GM23338 (cell line): ENCODE measurements around the gene RABGAP1L. TPM values are rescaled to one million over a fixed set of nuclear protein-coding genes. Genes with fewer than 3 reads are reported as not detected.

ENCODE experiments used
- ATAC-seq: fragments of 200-7000 bp; cut with Tn5 transposase; 3 replicates; pipeline ENCODE4 v1.9.1; 2020
- DNase-seq: peaks from one replicate; pipeline ENCODE4 v3.0.0-alpha.2; 2015; ENCODE audit warnings: low spot score
- H2AFZ ChIP-seq: fragments of 200-600 bp; sonication (generic); 2 replicates; pipeline ENCODE4 v1.8.0; 2016; ENCODE audit warnings: antibody characterized with exemption, mild to moderate bottlenecking, moderate library complexity
- H3F3A ChIP-seq: fragments of 200-600 bp; sonication (generic); replicated peaks from 2 replicates; pipeline ENCODE4 v1.8.0; 2017; ENCODE audit warnings: antibody characterized with exemption, mixed run types, low read depth
- H3K27ac ChIP-seq: fragments of 200-600 bp; sonication (generic); 2 replicates; pipeline ENCODE4 v1.6.1; 2016; ENCODE audit warnings: low read depth
- H3K27me3 ChIP-seq: fragments of 200-600 bp; sonication (generic); 2 replicates; pipeline ENCODE4 v1.8.0; 2016; ENCODE audit warnings: mild to moderate bottlenecking, mixed run types, moderate library complexity; ENCODE audit not compliant: insufficient read depth
- H3K36me3 ChIP-seq: fragments of 200-600 bp; sonication (generic); 2 replicates; pipeline ENCODE4 v1.8.0; 2016; ENCODE audit warnings: mild to moderate bottlenecking; ENCODE audit not compliant: insufficient read depth
- H3K4me1 ChIP-seq: fragments of 200-600 bp; sonication (generic); 2 replicates; pipeline ENCODE4 v1.8.0; 2016; ENCODE audit warnings: mild to moderate bottlenecking, moderate library complexity; ENCODE audit not compliant: insufficient read depth
- H3K4me2 ChIP-seq: fragments of 200-600 bp; sonication (generic); 2 replicates; pipeline ENCODE4 v1.7.1; 2017; ENCODE audit warnings: mixed run types
- H3K4me3 ChIP-seq: fragments of 200-600 bp; sonication (generic); 2 replicates; pipeline ENCODE4 v1.6.1; 2016; ENCODE audit warnings: mixed run types
- H3K79me2 ChIP-seq: fragments of 200-600 bp; sonication (generic); replicated peaks from 2 replicates; pipeline ENCODE4 v1.8.0; 2017; ENCODE audit warnings: mild to moderate bottlenecking; ENCODE audit not compliant: insufficient read depth
- H3K9me2 ChIP-seq: fragments of 200-600 bp; sonication (generic); 2 replicates; pipeline ENCODE4 v1.8.0; 2017; ENCODE audit not compliant: insufficient read depth
- H4K20me1 ChIP-seq: fragments of 200-600 bp; sonication (generic); replicated peaks from 2 replicates; pipeline ENCODE4 v1.8.0; 2017; ENCODE audit warnings: mild to moderate bottlenecking; ENCODE audit not compliant: insufficient read depth
- H3K27ac Mint-ChIP-seq: 2 replicates; pipeline ENCODE4 v1.8.0; 2020; ENCODE audit warnings: inconsistent platforms, mild to moderate bottlenecking, moderate library complexity, mixed read lengths
- H3K27me3 Mint-ChIP-seq: 3 replicates; pipeline ENCODE4 v1.8.0; 2022; ENCODE audit warnings: low read depth, mild to moderate bottlenecking, moderate library complexity, mixed read lengths, inconsistent platforms; ENCODE audit not compliant: insufficient read depth, poor library complexity
- H3K36me3 Mint-ChIP-seq: 3 replicates; pipeline ENCODE4 v1.8.0; 2021; ENCODE audit warnings: low read depth, mild to moderate bottlenecking, inconsistent platforms, moderate library complexity, mixed read lengths
- H3K4me1 Mint-ChIP-seq: 3 replicates; pipeline ENCODE4 v1.8.0; 2020; ENCODE audit warnings: mild to moderate bottlenecking, inconsistent platforms, mixed read lengths
- H3K4me3 Mint-ChIP-seq: 3 replicates; pipeline ENCODE4 v1.8.0; 2021; ENCODE audit warnings: moderate library complexity, mild to moderate bottlenecking, inconsistent platforms, mixed read lengths
- H3K9me3 Mint-ChIP-seq: 3 replicates; pipeline ENCODE4 v1.8.0; 2020; ENCODE audit warnings: moderate library complexity, mild to moderate bottlenecking, inconsistent platforms, mixed read lengths
- CTCF ChIP-seq, 2 experiments: fragments of 200-600 bp in 1 of 2; sonication (generic) in 1 of 2; conservative IDR thresholded peaks; 2 replicates each; pipeline versions ENCODE4 v1.5.1 to v1.6.1; 2016 to 2017; ENCODE audit warnings: antibody characterized with exemption in 2 of 2, low read depth in 2 of 2, mild to moderate bottlenecking in 2 of 2, moderate library complexity in 1 of 2
- JUNB ChIP-seq: IDR thresholded peaks from one replicate; pipeline ENCODE4 v1.6.1; 2016; ENCODE audit warnings: antibody characterized with exemption; ENCODE audit not compliant: unreplicated experiment
- ZNF114 ChIP-seq: fragments of 250-450 bp; sonication (Bioruptor Pico); IDR thresholded peaks from 2 replicates; pipeline ENCODE4 v1.5.0; 2020; ENCODE audit warnings: mild to moderate bottlenecking, moderate library complexity
- ZNF462 ChIP-seq: fragments of 250-450 bp; sonication (Bioruptor Pico); IDR thresholded peaks from 2 replicates; pipeline ENCODE4 v1.5.0; 2020; ENCODE audit warnings: mild to moderate bottlenecking, moderate library complexity
- polyA plus RNA-seq: library from polyadenylated mRNA; unstranded; fragments of >200 nt; fragmentation: Nextera tagmentation; extraction: Ambion mirVana; gene quantifications from 2 replicates; pipeline ENCODE4 v1.2.1, GENCODE V29; 2016
- total RNA-seq: library from RNA; depleted of rRNA; stranded (reverse); fragments of >200 nt; shearing (Covaris generic); gene quantifications from 2 replicates; pipeline ENCODE4 v1.2.3, GENCODE V29; 2014

Gene RABGAP1L
- total and polyA plus RNA-seq, 2 experiments from 2014 or later, result 83.2 to 136 TPM

GRCh38 chr1:174114106-174114505, 45.2 kb upstream of the RABGAP1L start (continued):
- TF ChIP-seq CTCF (conservative IDR thresholded peaks at IDR 0.05; ENCODE audit: low read depth in 2 of 2) (no peak), JUNB (no peak), ZNF462 (no peak)

- Histone ChIP-seq H3K27ac (no peak overlapping the region), H3K4me2 (no peak overlapping the region), H3K27me3 (no peaks in the 10 kb centered on the region), H3K4me1 (no peaks in the 10 kb centered on the region), H3K9me2 (no peaks in the 10 kb centered on the region), H2AFZ (no peak overlapping the region), H3K36me3 (no peaks in the 10 kb centered on the region), H3K4me3 (no peak overlapping the region), H3K79me2 (no peaks in the 10 kb centered on the region), H4K20me1 (no peaks in the 10 kb centered on the region), H3F3A (no peaks in the 10 kb centered on the region)
- Mint-ChIP-seq H3K27ac (no peak overlapping the region), H3K27me3 (no peaks in the 10 kb centered on the region), H3K9me3 (no peaks in the 10 kb centered on the region), H3K4me1 (0 out of 3 replicates have a peak, but pooled peaks cover 2% of the 10 kb centered on the region), H3K36me3 (no peaks in the 10 kb centered on the region), H3K4me3 (no peak overlapping the region)
- DNase-seq (peak; percentile 89), ATAC-seq (peak; percentile 99)
- TF ChIP-seq CTCF (conservative IDR thresholded peaks at IDR 0.05; ENCODE audit: low read depth in 2 of 2) (peak; percentile 67 to 70), ZNF114 (CRISPR knock-in tag) (no peak)
Observed at GRCh38 chr1:174114788-174115448, 44.4 kb upstream of the RABGAP1L start.
